Measurements from ENCODE around the gene RIPPLY1. TPM values are rescaled to one million over a fixed set of nuclear protein-coding genes. Genes with fewer than 3 reads are reported as not detected.

Gene RIPPLY1
- polyA plus RNA-seq, 3 donors, result not detected

- Histone ChIP-seq H3K9me3 (replicated peaks in 1 of 2; ENCODE audit: control insufficient read depth in 1 of 2, insufficient read depth in 1 of 2, low read length in 2 of 2) (no peaks in the 10 kb centered on the region), H3K4me3 (replicated peaks in 1 of 3; ENCODE audit: low read depth in 2 of 3, low read length in 3 of 3) (no peak overlapping the region), H3K27ac (ENCODE audit: low read depth in 1 of 2, low read length in 2 of 2) (no peak overlapping the region), H3K27me3 (ENCODE audit: control insufficient read depth in 2 of 2, insufficient read depth in 2 of 2, low read length in 2 of 2) (no peaks in the 10 kb centered on the region), H4K20me1 (ENCODE audit: insufficient read depth, low read length) (no peaks in the 10 kb centered on the region), H3K36me3 (replicated peaks in 1 of 2; ENCODE audit: control insufficient read depth in 1 of 2, insufficient read depth in 2 of 2, low read length in 2 of 2) (no peaks in the 10 kb centered on the region), H3K4me2 (replicated peaks; ENCODE audit: extremely low read depth, low read length, poor library complexity, severe bottlenecking) (no peak overlapping the region), H3K4me1 (ENCODE audit: control insufficient read depth in 1 of 2, insufficient read depth in 2 of 2, low read length in 2 of 2) (no peaks in the 10 kb centered on the region), H3K79me2 (ENCODE audit: insufficient read depth, low read length) (no peaks in the 10 kb centered on the region), H3K9ac (ENCODE audit: insufficient read depth, low read length, poor library complexity, severe bottlenecking) (no peak overlapping the region), H2AFZ (ENCODE audit: insufficient read depth, low read depth, low read length, poor library complexity, severe bottlenecking) (no peak overlapping the region)
- Mint-ChIP-seq H3K27ac (no peak overlapping the region), H3K4me1 (peaks cover 4% of the 10 kb centered on the region), H3K36me3 (no peaks in the 10 kb centered on the region), H3K9me3 (no peaks in the 10 kb centered on the region), H3K4me3 (no peak overlapping the region), H3K27me3 (ENCODE audit: low read depth in 3 of 3) (no peaks in the 10 kb centered on the region)
- intact Hi-C loops (cut with micrococcal nuclease), result no loop called here
- DNase-seq, result no peak
- TF ChIP-seq, protein P1, sequence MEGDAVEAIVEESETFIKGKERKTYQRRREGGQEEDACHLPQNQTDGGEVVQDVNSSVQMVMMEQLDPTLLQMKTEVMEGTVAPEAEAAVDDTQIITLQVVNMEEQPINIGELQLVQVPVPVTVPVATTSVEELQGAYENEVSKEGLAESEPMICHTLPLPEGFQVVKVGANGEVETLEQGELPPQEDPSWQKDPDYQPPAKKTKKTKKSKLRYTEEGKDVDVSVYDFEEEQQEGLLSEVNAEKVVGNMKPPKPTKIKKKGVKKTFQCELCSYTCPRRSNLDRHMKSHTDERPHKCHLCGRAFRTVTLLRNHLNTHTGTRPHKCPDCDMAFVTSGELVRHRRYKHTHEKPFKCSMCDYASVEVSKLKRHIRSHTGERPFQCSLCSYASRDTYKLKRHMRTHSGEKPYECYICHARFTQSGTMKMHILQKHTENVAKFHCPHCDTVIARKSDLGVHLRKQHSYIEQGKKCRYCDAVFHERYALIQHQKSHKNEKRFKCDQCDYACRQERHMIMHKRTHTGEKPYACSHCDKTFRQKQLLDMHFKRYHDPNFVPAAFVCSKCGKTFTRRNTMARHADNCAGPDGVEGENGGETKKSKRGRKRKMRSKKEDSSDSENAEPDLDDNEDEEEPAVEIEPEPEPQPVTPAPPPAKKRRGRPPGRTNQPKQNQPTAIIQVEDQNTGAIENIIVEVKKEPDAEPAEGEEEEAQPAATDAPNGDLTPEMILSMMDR (IDR thresholded peaks at IDR 0.05), result no peak
- WGBS (ENCODE audit: insufficient coverage), result no CpG with 5 or more reads among the region's 3 CpGs
Observed at GRCh38 chrX:106952089-106952488, 48.9 kb upstream of the RIPPLY1 start.

- Mint-ChIP-seq H3K27ac (no peak overlapping the region), H3K4me1 (peaks cover 4% of the 10 kb centered on the region), H3K4me3 (no peak overlapping the region), H3K27me3 (ENCODE audit: low read depth in 3 of 3) (no peaks in the 10 kb centered on the region), H3K36me3 (no peaks in the 10 kb centered on the region), H3K9me3 (no peaks in the 10 kb centered on the region)
- WGBS (ENCODE audit: insufficient coverage), result no CpG with 5 or more reads among the region's 6 CpGs
- Histone ChIP-seq H2AFZ (ENCODE audit: insufficient read depth, low read depth, low read length, poor library complexity, severe bottlenecking) (no peak overlapping the region), H4K20me1 (ENCODE audit: insufficient read depth, low read length) (no peaks in the 10 kb centered on the region), H3K79me2 (ENCODE audit: insufficient read depth, low read length) (no peaks in the 10 kb centered on the region), H3K4me3 (replicated peaks in 1 of 3; ENCODE audit: low read depth in 2 of 3, low read length in 3 of 3) (no peak overlapping the region), H3K9ac (ENCODE audit: insufficient read depth, low read length, poor library complexity, severe bottlenecking) (no peak overlapping the region), H3K4me2 (replicated peaks; ENCODE audit: extremely low read depth, low read length, poor library complexity, severe bottlenecking) (no peak overlapping the region), H3K27ac (ENCODE audit: low read depth in 1 of 2, low read length in 2 of 2) (no peak overlapping the region), H3K27me3 (ENCODE audit: control insufficient read depth in 2 of 2, insufficient read depth in 2 of 2, low read length in 2 of 2) (no peaks in the 10 kb centered on the region), H3K36me3 (replicated peaks in 1 of 2; ENCODE audit: control insufficient read depth in 1 of 2, insufficient read depth in 2 of 2, low read length in 2 of 2) (no peaks in the 10 kb centered on the region), H3K4me1 (ENCODE audit: control insufficient read depth in 1 of 2, insufficient read depth in 2 of 2, low read length in 2 of 2) (no peaks in the 10 kb centered on the region), H3K9me3 (replicated peaks in 1 of 2; ENCODE audit: control insufficient read depth in 1 of 2, insufficient read depth in 1 of 2, low read length in 2 of 2) (no peaks in the 10 kb centered on the region)
- no peak for DNase-seq
- intact Hi-C loops (cut with micrococcal nuclease), result no loop called here
- TF ChIP-seq, protein P1 (IDR thresholded peaks at IDR 0.05), result no peak
Observed at GRCh38 chrX:106951230-106951629, 48.1 kb upstream of the RIPPLY1 start.

Measured in CD14-positive monocyte (primary cell).